Small intestine (tissue), 16 donors: ENCODE results near the gene MTA3. TPM values are rescaled to one million over a fixed set of nuclear protein-coding genes. Genes with fewer than 3 reads are reported as not detected.

Experiments
- DNase-seq, 2 donors: peaks; one replicate each; pipeline versions ENCODE4 v3.0.0 to v3.0.0-alpha.2; 2013
- FAIRE-seq: peaks from 2 replicates; lab custom pipeline; 2012; peaks lifted over from hg19 to GRCh38; lab: Jason Lieb, UNC
- H3K27ac ChIP-seq, 3 donors: one replicate each; pipeline ENCODE4 v1.5.1; 2013; ENCODE audit warnings: low read length in 2 of 3, mild to moderate bottlenecking in 2 of 3, control low read depth in 1 of 3, inconsistent platforms in 1 of 3, low read depth in 1 of 3, moderate library complexity in 1 of 3
- H3K27me3 ChIP-seq, 3 donors: one replicate each; pipeline ENCODE4 v1.6.1; 2013; ENCODE audit warnings: low read length in 3 of 3, inconsistent platforms in 1 of 3; ENCODE audit not compliant: control insufficient read depth in 3 of 3, insufficient read depth in 3 of 3
- H3K36me3 ChIP-seq, 3 donors: one replicate each; pipeline ENCODE4 v1.6.1; 2013; ENCODE audit warnings: low read length in 3 of 3, inconsistent platforms in 1 of 3, low read depth in 1 of 3, mild to moderate bottlenecking in 1 of 3, moderate library complexity in 1 of 3; ENCODE audit not compliant: control insufficient read depth in 3 of 3, insufficient read depth in 2 of 3
- H3K4me1 ChIP-seq, 3 donors: one replicate each; pipeline ENCODE4 v1.6.1; 2013; ENCODE audit warnings: low read length in 2 of 3, inconsistent platforms in 1 of 3, low read depth in 1 of 3, mild to moderate bottlenecking in 1 of 3, moderate library complexity in 1 of 3; ENCODE audit not compliant: control insufficient read depth in 3 of 3, insufficient read depth in 2 of 3
- H3K4me3 ChIP-seq, 3 donors: one replicate each; pipeline ENCODE4 v1.5.1; 2013; ENCODE audit warnings: low read length in 3 of 3, control low read depth in 1 of 3, inconsistent platforms in 1 of 3, low read depth in 1 of 3, mild to moderate bottlenecking in 1 of 3, moderate library complexity in 1 of 3
- H3K9me3 ChIP-seq, 2 donors: one replicate each; pipeline ENCODE4 v1.6.1; 2013; ENCODE audit warnings: low read depth in 1 of 2, low read length in 1 of 2; ENCODE audit not compliant: control insufficient read depth in 2 of 2, insufficient read depth in 1 of 2
- WGBS, 3 donors: extraction: QIAGEN DNeasy Blood & Tissue Kit; methylation state at CpG; one replicate each; pipeline ENCODE4 v1.1.7; 2013; 5-methylcytosine and 5-hydroxymethylcytosine counted together
- long read RNA-seq, 10 donors: transcript quantifications; one replicate each; lab custom pipeline, GENCODE V29; 2026
- polyA plus RNA-seq, 4 donors: library from polyadenylated mRNA; stranded (reverse) in 3 of 4; unstranded in 1 of 4; fragments of 200-250 nt in 3 of 4; fragments of 120-200 nt in 1 of 4; gene quantifications; one replicate each; pipeline versions ENCODE4 v1.2.1 to v1.2.3, GENCODE V29; 2013
- donor health status: healthy with polysubstance abuse.
- donor health status: control.
- donor health status: control.
- donor health status: Bipolar disorder and iron deficiency.
- donor health status: healthy.

Gene MTA3
- polyA plus RNA-seq = 10 to 100 TPM; 16.6 to 41.1 (median 27.3) TPM
- long read RNA-seq, donor 1 = 0 reads
- long read RNA-seq, donor 2, partial matches to known transcripts = 0 of 4 reads
- long read RNA-seq, donor 2, other reads (novel, unspliced or antisense) = 0 of 4 reads
- long read RNA-seq, donor 3, transcript MTA3-215 (3 exons, 2,504 nt) = major isoform, 11 of 15 reads
- long read RNA-seq, donor 3, partial matches to known transcripts = 0 of 15 reads
- long read RNA-seq, donor 3, other reads (novel, unspliced or antisense) = 0 of 15 reads
- long read RNA-seq, donor 4 = 0 reads
- long read RNA-seq, donor 5 = 0 reads
- long read RNA-seq, donor 6, partial matches to known transcripts = 0 of 6 reads
- long read RNA-seq, donor 6, other reads (novel, unspliced or antisense) = 0 of 6 reads
- long read RNA-seq, donor 7 = 0 reads
- long read RNA-seq, donor 8, partial matches to known transcripts = 0 of 2 reads
- long read RNA-seq, donor 8, other reads (novel, unspliced or antisense) = 0 of 2 reads
- long read RNA-seq, donor 9, partial matches to known transcripts = 0 of 3 reads
- long read RNA-seq, donor 9, other reads (novel, unspliced or antisense) = 0 of 3 reads
- long read RNA-seq, donor 10, transcript MTA3-204 (14 exons, 2,041 nt) = minor isoform, 5 of 18 reads
- long read RNA-seq, donor 10, transcript MTA3-215 (3 exons, 2,504 nt) = major isoform, 8 of 18 reads
- long read RNA-seq, donor 10, transcript MTA3-205 (14 exons, 2,202 nt) = minor isoform, 5 of 18 reads
- long read RNA-seq, donor 10, partial matches to known transcripts = 0 of 18 reads
- long read RNA-seq, donor 10, other reads (novel, unspliced or antisense) = 0 of 18 reads

DNA sequence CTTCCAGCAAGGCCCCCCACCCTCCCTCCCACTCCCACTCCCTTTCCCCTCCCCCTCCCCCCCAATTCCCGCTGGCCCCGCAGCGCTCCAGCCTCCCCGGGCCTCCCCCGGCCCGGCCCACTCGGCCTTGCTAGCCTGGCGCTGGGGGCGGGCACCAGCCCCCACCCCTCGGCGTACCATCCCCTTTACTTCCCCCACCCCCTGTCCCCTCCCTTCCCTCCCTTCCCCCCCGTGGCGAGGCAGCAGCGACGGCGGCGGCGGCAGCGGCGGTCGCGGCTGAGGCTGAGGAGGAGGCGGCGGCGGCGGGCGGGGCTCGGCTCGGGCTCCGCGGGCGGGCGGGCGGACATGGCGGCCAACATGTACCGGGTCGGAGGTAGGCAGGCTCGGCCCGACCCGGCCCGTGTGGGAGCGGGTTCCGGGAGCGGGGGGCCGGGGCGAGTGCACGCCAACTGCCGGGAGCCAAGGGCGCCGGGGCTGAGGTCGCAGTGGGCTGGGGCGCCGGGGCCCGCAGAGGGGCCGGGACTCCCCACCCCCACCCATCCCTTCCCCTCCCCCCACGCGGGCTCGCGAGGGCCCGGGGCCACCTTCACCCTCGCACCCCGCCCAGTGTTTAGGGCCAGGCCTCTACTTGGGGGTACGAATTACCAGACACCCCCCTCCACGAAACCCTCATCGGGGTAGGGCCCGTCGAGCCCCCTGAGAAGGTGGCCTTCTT, at the start of gene MTA3:
MTA3 (plus strand) TSS at position 232 of the 715 bp plus-strand sequence; CDS start at position 346, 114 bp downstream.
- 0 to 2% (median 1%) methylated on average over 19 to 67 of the region's 67 CpGs for WGBS, 3 donors
- Histone ChIP-seq H3K27me3 (no peaks in the 10 kb centered on the region), H3K9me3 (no peaks in the 10 kb centered on the region), H3K36me3 (peaks cover 0 to 22% (median 0%) of the 10 kb centered on the region in 3 donors), H3K4me1 (peaks cover 0 to 23% (median 0%) of the 10 kb centered on the region in 3 donors), H3K27ac (peak within 1 kb of the TSS; percentile 75 to 91 (median 83)), H3K4me3 (peak within 1 kb of the TSS; percentile 89 to 92 (median 89))
- DNase-seq (peak; percentile 47 to 83), FAIRE-seq (no peak)

- FAIRE-seq (no peak), DNase-seq (no peak)
- Histone ChIP-seq H3K4me3 (no peak overlapping the region), H3K27me3 (no peaks in the 10 kb centered on the region), H3K36me3 (no peaks in the 10 kb centered on the region), H3K9me3 (no peaks in the 10 kb centered on the region), H3K27ac (no peak overlapping the region), H3K4me1 (no peaks in the 10 kb centered on the region)
- WGBS, 3 donors = 62 to 74% (median 62%) methylated on average over 8 of the region's 8 CpGs
Measured at GRCh38 chr2:42519624-42520023, 48.8 kb upstream of the MTA3 start.

- H3K9me3 ChIP-seq = no peaks in the 10 kb centered on the region
- H3K27me3 ChIP-seq = no peaks in the 10 kb centered on the region
- FAIRE-seq (no peak), DNase-seq (no peak)
- H3K36me3 ChIP-seq = no peaks in the 10 kb centered on the region
- no peaks in the 10 kb centered on the region for H3K4me1 ChIP-seq
- H3K27ac ChIP-seq = no peak overlapping the region
- 44 to 85% (median 72%) methylated on average over 2 of the region's 2 CpGs for WGBS, 3 donors
- no peak overlapping the region for H3K4me3 ChIP-seq
Measured at GRCh38 chr2:42522035-42522434, 46.4 kb upstream of the MTA3 start.

DNA sequence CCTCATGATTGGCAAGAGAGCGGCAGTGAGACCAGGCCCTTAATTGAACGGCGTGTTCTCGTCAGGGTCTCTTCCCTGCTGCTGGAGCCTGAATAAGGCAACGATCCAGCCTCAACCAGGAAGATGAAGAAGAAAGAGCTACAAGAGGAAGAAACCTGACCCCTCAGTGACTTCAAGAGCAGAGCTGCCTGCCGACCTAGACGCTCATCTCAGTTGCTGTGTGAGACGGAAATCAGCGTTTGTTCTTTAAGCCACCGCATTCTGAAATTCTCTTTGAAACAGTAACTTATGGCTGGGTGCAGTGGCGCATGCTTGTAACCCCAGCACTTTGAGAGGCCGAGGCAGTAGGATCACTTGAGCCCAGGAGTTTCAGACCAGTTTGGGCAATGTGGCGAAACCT, 45.1 kb upstream of the MTA3 start:
- WGBS, 3 donors = 70 to 82% (median 80%) methylated on average over 13 of the region's 13 CpGs
- Histone ChIP-seq H3K36me3 (no peaks in the 10 kb centered on the region), H3K27me3 (no peaks in the 10 kb centered on the region), H3K27ac (no peak overlapping the region), H3K9me3 (no peaks in the 10 kb centered on the region), H3K4me1 (no peaks in the 10 kb centered on the region), H3K4me3 (no peak overlapping the region)
- FAIRE-seq (no peak), DNase-seq (no peak)

DNA sequence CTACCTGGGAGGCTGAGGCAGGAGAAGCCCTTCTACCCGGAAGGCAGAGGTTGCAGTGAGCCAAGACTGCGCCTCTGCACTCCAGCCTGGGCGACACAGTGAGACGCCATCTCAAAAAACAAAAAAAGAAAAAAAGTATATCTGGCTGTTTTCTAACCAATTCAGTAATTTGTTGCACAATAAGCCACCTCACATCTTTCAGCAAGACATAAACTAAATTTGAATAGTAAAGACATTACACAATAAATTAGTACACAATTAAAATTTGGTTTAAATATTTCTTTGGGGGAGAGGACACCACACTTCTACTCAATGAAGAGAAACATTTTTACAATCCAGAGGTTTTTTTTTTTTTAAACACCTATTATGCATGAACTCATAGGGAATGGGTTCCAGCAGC, 36.0 kb upstream of the MTA3 start:
- H3K27me3 ChIP-seq = no peaks in the 10 kb centered on the region
- WGBS, 3 donors = 94 to 100% (median 96%) methylated on average over 4 of the region's 4 CpGs
- no peaks in the 10 kb centered on the region for H3K4me1 ChIP-seq
- no peak for FAIRE-seq
- no peaks in the 10 kb centered on the region for H3K36me3 ChIP-seq
- no peak overlapping the region for H3K27ac ChIP-seq
- DNase-seq = no peak
- no peaks in the 10 kb centered on the region for H3K9me3 ChIP-seq
- H3K4me3 ChIP-seq = no peak overlapping the region

DNA sequence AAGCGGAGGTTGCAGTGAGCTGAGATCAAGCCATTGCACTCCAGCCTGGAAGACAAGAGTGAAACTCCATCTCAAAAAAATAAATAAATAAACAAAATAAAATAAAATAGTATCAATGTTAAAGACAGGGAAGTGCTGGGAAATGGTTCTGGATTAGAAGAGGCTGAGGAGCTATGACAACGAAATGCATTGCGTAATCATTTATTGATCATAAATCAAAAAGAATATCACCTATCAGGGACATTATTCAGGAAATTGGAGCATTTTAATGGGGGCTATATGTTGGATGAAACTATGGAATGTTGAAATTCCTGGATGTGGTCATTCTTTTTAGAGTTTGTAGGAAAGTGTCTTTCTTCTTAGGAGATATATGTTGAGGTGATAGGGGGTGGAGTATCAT, 30.9 kb upstream of the MTA3 start:
- Histone ChIP-seq H3K9me3 (no peaks in the 10 kb centered on the region), H3K36me3 (no peaks in the 10 kb centered on the region), H3K4me1 (no peaks in the 10 kb centered on the region), H3K27ac (no peak overlapping the region), H3K4me3 (no peak overlapping the region), H3K27me3 (no peaks in the 10 kb centered on the region)
- DNase-seq = no peak
- WGBS, 3 donors = 81 to 88% (median 81%) methylated on average over 3 of the region's 3 CpGs
- FAIRE-seq = no peak

DNA sequence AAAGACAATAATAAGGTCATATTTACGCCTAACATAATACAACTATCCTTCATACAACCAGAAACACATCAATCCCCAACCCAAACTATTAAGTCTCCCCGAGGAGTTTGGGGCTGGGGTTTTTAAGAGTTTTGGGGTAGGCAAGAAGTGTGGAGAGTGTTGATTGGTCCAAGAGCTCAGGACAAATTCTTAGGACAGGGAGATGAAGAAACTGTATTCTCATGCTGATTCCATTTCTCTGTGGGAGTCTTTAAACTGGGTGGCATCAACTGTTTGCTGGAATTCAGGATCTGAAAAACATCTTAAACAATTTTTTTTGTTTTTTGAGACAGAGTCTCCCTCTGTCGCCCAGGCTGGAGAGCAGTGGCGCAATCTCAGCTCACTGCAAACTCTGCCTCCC, 25.6 kb upstream of the MTA3 start:
- H3K4me1 ChIP-seq = no peaks in the 10 kb centered on the region
- no peaks in the 10 kb centered on the region for H3K27me3 ChIP-seq
- no peaks in the 10 kb centered on the region for H3K36me3 ChIP-seq
- no peak for FAIRE-seq
- no peak for DNase-seq
- no peak overlapping the region for H3K4me3 ChIP-seq
- H3K9me3 ChIP-seq = no peaks in the 10 kb centered on the region
- no peak overlapping the region for H3K27ac ChIP-seq
- 87 to 90% (median 89%) methylated on average over 4 of the region's 4 CpGs for WGBS, 3 donors
